SK-N-SH (cell line): Measurements from ENCODE around the gene TMOD3. TPM values are rescaled to one million over a fixed set of nuclear protein-coding genes. Genes with fewer than 3 reads are reported as not detected.
A peak's percentile ranks its signal among the peaks of the same experiment; 100 is the strongest.

Experiments
- CTCF ChIA-PET: fragments of 300-600, 350-600 bp; formaldehyde crosslinking; extraction: SDS; loops from one replicate; lab custom pipeline; 2021; lab: Yijun Ruan, JAX
- POLR2A ChIA-PET: fragments of 350-600 bp; sonication (Branson Sonifier 250); formaldehyde crosslinking; extraction: SDS; loops from one replicate; lab custom pipeline; 2020; ENCODE audit warnings: antibody characterized with exemption, inconsistent platforms; lab: Yijun Ruan, JAX
- DNase-seq: peaks from one replicate; pipeline ENCODE4 v3.0.0; 2012
- H2AFZ ChIP-seq: fragments of 200-600 bp; sonication (generic); 2 replicates; pipeline ENCODE4 v1.8.1; 2016; ENCODE audit warnings: antibody characterized with exemption, mild to moderate bottlenecking, low read depth
- H3F3A ChIP-seq: fragments of 200-600 bp; sonication (generic); replicated peaks from 2 replicates; pipeline ENCODE3; 2016; ENCODE audit warnings: antibody characterized with exemption, mild to moderate bottlenecking; ENCODE audit not compliant: insufficient read depth
- H3K27ac ChIP-seq, 2 experiments: fragments of 200-500 bp in 1 of 2; fragments of 200-600 bp in 1 of 2; sonication (Bioruptor generic) in 1 of 2; sonication (generic), shearing (Covaris generic) in 1 of 2; 2 replicates each; pipeline versions ENCODE4 v1.5.1 to v1.6.1; 2014 to 2016; ENCODE audit warnings: low read depth in 2 of 2, inconsistent platforms in 1 of 2, low read length in 1 of 2, mild to moderate bottlenecking in 1 of 2, mixed read lengths in 1 of 2
- H3K27me3 ChIP-seq: fragments of 200-600 bp; sonication (generic), shearing (Covaris generic); 2 replicates; pipeline ENCODE4 v1.6.1; 2016; ENCODE audit warnings: mixed run types; ENCODE audit not compliant: insufficient read depth
- H3K36me3 ChIP-seq, 2 experiments: fragments of 200-500 bp in 1 of 2; fragments of 200-600 bp in 1 of 2; sonication (Bioruptor generic) in 1 of 2; sonication (generic) in 1 of 2; replicated peaks in 1 of 2; 2 replicates each; pipeline versions ENCODE3 to v1.5.1; 2014 to 2016; ENCODE audit warnings: low read length in 1 of 2, mild to moderate bottlenecking in 1 of 2; ENCODE audit not compliant: insufficient read depth in 2 of 2, control insufficient read depth in 1 of 2
- H3K4me1 ChIP-seq, 2 experiments: fragments of 200-500 bp in 1 of 2; fragments of 200-600 bp in 1 of 2; sonication (Bioruptor generic) in 1 of 2; sonication (generic), shearing (Covaris generic) in 1 of 2; 2 replicates each; pipeline versions ENCODE4 v1.5.1 to v1.6.1; 2014 to 2016; ENCODE audit warnings: low read depth in 1 of 2, low read length in 1 of 2, mixed run types in 1 of 2; ENCODE audit not compliant: insufficient read depth in 2 of 2, control insufficient read depth in 1 of 2
- H3K4me2 ChIP-seq: fragments of 200-600 bp; sonication (generic), shearing (Covaris generic); 2 replicates; pipeline ENCODE4 v1.6.1; 2017; ENCODE audit warnings: mixed run types
- H3K4me3 ChIP-seq, 2 experiments: fragments of 200-500 bp in 1 of 2; fragments of 200-600 bp in 1 of 2; sonication (Bioruptor generic) in 1 of 2; sonication (generic), shearing (Covaris generic) in 1 of 2; 2 replicates each; pipeline versions ENCODE4 v1.5.1 to v1.8.1; 2014 to 2016; ENCODE audit warnings: low read depth in 2 of 2, inconsistent platforms in 1 of 2, low read length in 1 of 2, mild to moderate bottlenecking in 1 of 2, mixed read lengths in 1 of 2, moderate library complexity in 1 of 2
- H3K79me2 ChIP-seq: fragments of 200-600 bp; sonication (generic); 2 replicates; pipeline ENCODE4 v1.8.1; 2017; ENCODE audit warnings: mild to moderate bottlenecking; ENCODE audit not compliant: insufficient read depth
- H3K9ac ChIP-seq: fragments of 200-600 bp; sonication (generic); 2 replicates; pipeline ENCODE4 v1.6.1; 2017; ENCODE audit warnings: mixed run types
- H3K9me2 ChIP-seq: fragments of 200-600 bp; sonication (generic); 2 replicates; pipeline ENCODE4 v1.6.1; 2017; ENCODE audit warnings: mixed run types
- H3K9me3 ChIP-seq: fragments of 200-600 bp; sonication (generic); 2 replicates; pipeline ENCODE4 v1.6.1; 2017; ENCODE audit warnings: mixed run types, mild to moderate bottlenecking, moderate library complexity
- H4K20me1 ChIP-seq: fragments of 200-600 bp; sonication (generic); 2 replicates; pipeline ENCODE4 v1.6.1; 2017; ENCODE audit warnings: mild to moderate bottlenecking, mixed run types; ENCODE audit not compliant: insufficient read depth
- CHD2 ChIP-seq: fragments of 150-350 bp; IDR thresholded peaks from 2 replicates; pipeline ENCODE4 v1.6.1; 2018; ENCODE audit warnings: low read length; ENCODE audit not compliant: partially characterized antibody
- EZH2phosphoT487 ChIP-seq: fragments of 200-600 bp; sonication (generic); IDR thresholded peaks from 2 replicates; pipeline ENCODE4 v1.6.1; 2017; ENCODE audit warnings: low read depth, mixed run types, mild to moderate bottlenecking, antibody characterized with exemption, moderate library complexity, borderline replicate concordance
- FOXJ3 ChIP-seq: sonication (generic); formaldehyde crosslinking; IDR thresholded peaks from 2 replicates; pipeline ENCODE4 v1.5.1; 2020; ENCODE audit warnings: mild to moderate bottlenecking, missing genetic modification reagents
- GABPA ChIP-seq: IDR thresholded peaks from 2 replicates; pipeline ENCODE4 v1.4.0; 2012; ENCODE audit warnings: low read depth, mild to moderate bottlenecking
- JUND ChIP-seq: IDR thresholded peaks from 2 replicates; pipeline ENCODE4 v1.4.0; 2012
- MEF2A ChIP-seq: IDR thresholded peaks from 2 replicates; pipeline ENCODE4 v1.4.0; 2012; ENCODE audit warnings: low read depth, borderline replicate concordance
- MXI1 ChIP-seq: IDR thresholded peaks from 2 replicates; pipeline ENCODE4 v1.6.1; 2012; ENCODE audit warnings: mild to moderate bottlenecking, low read depth, low read length, improper control_type of control experiment
- NFIC ChIP-seq: IDR thresholded peaks from 2 replicates; pipeline ENCODE4 v1.4.0; 2012; ENCODE audit warnings: borderline replicate concordance
- POLR2AphosphoS5 ChIP-seq: IDR thresholded peaks from 2 replicates; pipeline ENCODE4 v1.6.1; 2012; ENCODE audit warnings: low read depth, low read length
- RCOR1 ChIP-seq: fragments of 150-350 bp; IDR thresholded peaks from 2 replicates; pipeline ENCODE4 v1.6.1; 2017; ENCODE audit warnings: antibody characterized with exemption, low read length
- RXRA ChIP-seq: IDR thresholded peaks from 2 replicates; pipeline ENCODE4 v1.4.0; 2012; ENCODE audit warnings: low read depth, mild to moderate bottlenecking, borderline replicate concordance
- SIN3A ChIP-seq: IDR thresholded peaks from 2 replicates; pipeline ENCODE4 v1.6.1; 2012; ENCODE audit warnings: low read depth, mild to moderate bottlenecking, low read length, moderate library complexity, borderline replicate concordance
- TAF1 ChIP-seq: IDR thresholded peaks from 2 replicates; pipeline ENCODE4 v1.6.1; 2012; ENCODE audit warnings: low read depth, mild to moderate bottlenecking, low read length, moderate library complexity, borderline replicate concordance
- YY1 ChIP-seq: IDR thresholded peaks from 2 replicates; pipeline ENCODE4 v1.4.0; 2012; ENCODE audit warnings: low read depth, mild to moderate bottlenecking
- polyA plus RNA-seq, 3 experiments: library from polyadenylated mRNA; depleted of rRNA; stranded (reverse); fragments of >200 nt; gene quantifications; 2 replicates each; pipeline ENCODE4 v1.2.3, GENCODE V29; 2012
- TF ChIP-seq, protein P1 (sequence below): IDR thresholded peaks from 2 replicates; pipeline ENCODE4 v1.4.0; 2012; ENCODE audit warnings: low read depth, borderline replicate concordance
- TF ChIP-seq, protein P2 (sequence below): IDR thresholded peaks from 2 replicates; pipeline ENCODE4 v1.4.0; 2012; ENCODE audit warnings: low read depth
- TF ChIP-seq, protein P3 (sequence below): fragments of 200-600 bp; sonication (generic); IDR thresholded peaks from 2 replicates; pipeline ENCODE4 v1.6.1; 2017; ENCODE audit warnings: antibody characterized with exemption, mild to moderate bottlenecking, moderate library complexity
- TF ChIP-seq, protein P4 (sequence below): fragments of 150-350 bp; IDR thresholded peaks from 2 replicates; pipeline ENCODE4 v1.6.1; 2016; ENCODE audit warnings: mild to moderate bottlenecking, low read depth, low read length
- TF ChIP-seq, protein P5 (sequence below): fragments of 150-350 bp; IDR thresholded peaks from 2 replicates; pipeline ENCODE4 v1.6.1; 2017; ENCODE audit warnings: antibody characterized with exemption, low read length, low read depth, borderline replicate concordance

The TMOD3 gene
- polyA plus RNA-seq, 1 of the 3 experiments (the other 2 are of a cell fraction), result 6.0 TPM

DNA sequence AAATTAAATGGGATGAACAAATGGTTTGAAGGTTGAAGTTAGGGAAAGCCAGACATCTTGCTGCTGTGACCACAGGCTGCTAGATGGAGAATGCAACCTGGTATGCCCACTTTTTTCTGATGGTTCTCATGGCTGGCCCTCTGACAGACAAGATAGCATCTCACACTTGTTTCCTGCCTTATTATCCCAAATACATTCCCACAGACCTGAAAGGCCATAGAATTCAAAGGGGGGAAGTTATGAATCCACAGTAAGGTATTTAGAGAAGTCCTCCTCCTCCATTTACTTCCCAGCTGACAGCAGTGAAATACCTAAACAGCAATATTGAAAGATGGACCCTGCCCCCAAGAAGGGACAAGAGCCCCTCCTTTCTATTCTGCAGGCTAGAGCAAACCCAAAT is 109.8 kb downstream of the TMOD3 start:
- POLR2A ChIA-PET, result no interaction called here
- Histone ChIP-seq H3K4me1 (no peaks in the 10 kb centered on the region), H3K36me3 (peaks cover 36 to 40% of the 10 kb centered on the region in 2 experiments)

More for the DNA sequence above, 109.8 kb downstream of the TMOD3 start:
- H3K9me2 ChIP-seq, result no peaks in the 10 kb centered on the region
- H3K4me3 ChIP-seq, result no peak overlapping the region
- no peak overlapping the region for H2AFZ ChIP-seq
- H3K9ac ChIP-seq, result no peak overlapping the region
- H3K27ac ChIP-seq, result peak overlapping the region in 1 of 2 experiments; percentile 52; a peak in 2 of 4 replicates
- CTCF ChIA-PET, result interaction anchor here (0.6 kb wide), 1 partner anchor 12 kb away, joined by 4 read pairs; no protein-coding TSS in a partner anchor
- peaks cover 6% of the 10 kb centered on the region; the same call in 1 of the 2 replicates for H3K79me2 ChIP-seq
- no peaks in the 10 kb centered on the region for H4K20me1 ChIP-seq
- DNase-seq, result no peak
- TF ChIP-seq YY1 (no peak), TAF1 (no peak), GABPA (no peak), RXRA (no peak), FOXJ3 (no peak), JUND (no peak), EZH2phosphoT487 (no peak), NFIC (no peak), RCOR1 (no peak), CHD2 (no peak), MEF2A (no peak), MXI1 (no peak), POLR2AphosphoS5 (no peak), SIN3A (no peak)
- TF ChIP-seq, protein P1, sequence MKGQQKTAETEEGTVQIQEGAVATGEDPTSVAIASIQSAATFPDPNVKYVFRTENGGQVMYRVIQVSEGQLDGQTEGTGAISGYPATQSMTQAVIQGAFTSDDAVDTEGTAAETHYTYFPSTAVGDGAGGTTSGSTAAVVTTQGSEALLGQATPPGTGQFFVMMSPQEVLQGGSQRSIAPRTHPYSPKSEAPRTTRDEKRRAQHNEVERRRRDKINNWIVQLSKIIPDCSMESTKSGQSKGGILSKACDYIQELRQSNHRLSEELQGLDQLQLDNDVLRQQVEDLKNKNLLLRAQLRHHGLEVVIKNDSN, result no peak
- TF ChIP-seq, protein P2, sequence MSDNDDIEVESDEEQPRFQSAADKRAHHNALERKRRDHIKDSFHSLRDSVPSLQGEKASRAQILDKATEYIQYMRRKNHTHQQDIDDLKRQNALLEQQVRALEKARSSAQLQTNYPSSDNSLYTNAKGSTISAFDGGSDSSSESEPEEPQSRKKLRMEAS, result no peak
- TF ChIP-seq, protein P3, sequence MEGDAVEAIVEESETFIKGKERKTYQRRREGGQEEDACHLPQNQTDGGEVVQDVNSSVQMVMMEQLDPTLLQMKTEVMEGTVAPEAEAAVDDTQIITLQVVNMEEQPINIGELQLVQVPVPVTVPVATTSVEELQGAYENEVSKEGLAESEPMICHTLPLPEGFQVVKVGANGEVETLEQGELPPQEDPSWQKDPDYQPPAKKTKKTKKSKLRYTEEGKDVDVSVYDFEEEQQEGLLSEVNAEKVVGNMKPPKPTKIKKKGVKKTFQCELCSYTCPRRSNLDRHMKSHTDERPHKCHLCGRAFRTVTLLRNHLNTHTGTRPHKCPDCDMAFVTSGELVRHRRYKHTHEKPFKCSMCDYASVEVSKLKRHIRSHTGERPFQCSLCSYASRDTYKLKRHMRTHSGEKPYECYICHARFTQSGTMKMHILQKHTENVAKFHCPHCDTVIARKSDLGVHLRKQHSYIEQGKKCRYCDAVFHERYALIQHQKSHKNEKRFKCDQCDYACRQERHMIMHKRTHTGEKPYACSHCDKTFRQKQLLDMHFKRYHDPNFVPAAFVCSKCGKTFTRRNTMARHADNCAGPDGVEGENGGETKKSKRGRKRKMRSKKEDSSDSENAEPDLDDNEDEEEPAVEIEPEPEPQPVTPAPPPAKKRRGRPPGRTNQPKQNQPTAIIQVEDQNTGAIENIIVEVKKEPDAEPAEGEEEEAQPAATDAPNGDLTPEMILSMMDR, result no peak
- TF ChIP-seq, protein P4, sequence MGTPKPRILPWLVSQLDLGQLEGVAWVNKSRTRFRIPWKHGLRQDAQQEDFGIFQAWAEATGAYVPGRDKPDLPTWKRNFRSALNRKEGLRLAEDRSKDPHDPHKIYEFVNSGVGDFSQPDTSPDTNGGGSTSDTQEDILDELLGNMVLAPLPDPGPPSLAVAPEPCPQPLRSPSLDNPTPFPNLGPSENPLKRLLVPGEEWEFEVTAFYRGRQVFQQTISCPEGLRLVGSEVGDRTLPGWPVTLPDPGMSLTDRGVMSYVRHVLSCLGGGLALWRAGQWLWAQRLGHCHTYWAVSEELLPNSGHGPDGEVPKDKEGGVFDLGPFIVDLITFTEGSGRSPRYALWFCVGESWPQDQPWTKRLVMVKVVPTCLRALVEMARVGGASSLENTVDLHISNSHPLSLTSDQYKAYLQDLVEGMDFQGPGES, result no peak
- TF ChIP-seq, protein P5, sequence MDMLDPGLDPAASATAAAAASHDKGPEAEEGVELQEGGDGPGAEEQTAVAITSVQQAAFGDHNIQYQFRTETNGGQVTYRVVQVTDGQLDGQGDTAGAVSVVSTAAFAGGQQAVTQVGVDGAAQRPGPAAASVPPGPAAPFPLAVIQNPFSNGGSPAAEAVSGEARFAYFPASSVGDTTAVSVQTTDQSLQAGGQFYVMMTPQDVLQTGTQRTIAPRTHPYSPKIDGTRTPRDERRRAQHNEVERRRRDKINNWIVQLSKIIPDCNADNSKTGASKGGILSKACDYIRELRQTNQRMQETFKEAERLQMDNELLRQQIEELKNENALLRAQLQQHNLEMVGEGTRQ, result no peak
- no peak overlapping the region for H3K4me2 ChIP-seq
- no peaks in the 10 kb centered on the region for H3K27me3 ChIP-seq
- H3F3A ChIP-seq, result peaks cover 31% of the 10 kb centered on the region
- H3K9me3 ChIP-seq, result no peaks in the 10 kb centered on the region
